Left forelimb (tissue), 1 donor: ENCODE results near the gene TTC39A.
"Not testable (repeated sequence)": the region's sequence is repeated elsewhere in the genome, so short reads cannot be mapped to it uniquely, and the experiment has no call there.

Experiments
- DNase-seq: peaks from one replicate; pipeline ENCODE4 v3.0.0-alpha.2; 2018; ENCODE audit warnings: low spot score

TTC39A gene

GRCh38 chr1:51266181-51266580 is 64.2 kb downstream of the TTC39A start:
- DNase-seq, result no peak

GRCh38 chr1:51265618-51266017 is 64.7 kb downstream of the TTC39A start:
- DNase-seq, result no peak

DNA sequence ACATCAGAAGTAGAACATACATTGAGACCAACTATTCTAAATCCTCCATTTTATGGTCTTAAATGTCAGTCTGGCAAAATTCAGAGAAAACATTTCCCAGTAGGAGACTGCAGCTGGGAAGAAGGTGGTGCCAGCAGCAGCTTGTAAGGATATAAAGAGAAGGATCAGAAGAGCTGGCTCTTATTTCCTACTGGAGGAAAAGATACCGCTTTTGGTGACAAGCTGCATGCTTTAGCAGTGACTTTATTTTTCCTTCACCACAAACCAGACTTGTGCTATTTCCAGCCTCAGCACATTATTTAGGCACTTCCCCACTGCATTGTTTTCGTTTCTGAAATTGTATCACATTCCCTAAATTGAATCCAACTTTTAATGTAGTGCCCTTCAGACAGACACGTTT is 65.9 kb downstream of the TTC39A start:
- no peak for DNase-seq

DNA sequence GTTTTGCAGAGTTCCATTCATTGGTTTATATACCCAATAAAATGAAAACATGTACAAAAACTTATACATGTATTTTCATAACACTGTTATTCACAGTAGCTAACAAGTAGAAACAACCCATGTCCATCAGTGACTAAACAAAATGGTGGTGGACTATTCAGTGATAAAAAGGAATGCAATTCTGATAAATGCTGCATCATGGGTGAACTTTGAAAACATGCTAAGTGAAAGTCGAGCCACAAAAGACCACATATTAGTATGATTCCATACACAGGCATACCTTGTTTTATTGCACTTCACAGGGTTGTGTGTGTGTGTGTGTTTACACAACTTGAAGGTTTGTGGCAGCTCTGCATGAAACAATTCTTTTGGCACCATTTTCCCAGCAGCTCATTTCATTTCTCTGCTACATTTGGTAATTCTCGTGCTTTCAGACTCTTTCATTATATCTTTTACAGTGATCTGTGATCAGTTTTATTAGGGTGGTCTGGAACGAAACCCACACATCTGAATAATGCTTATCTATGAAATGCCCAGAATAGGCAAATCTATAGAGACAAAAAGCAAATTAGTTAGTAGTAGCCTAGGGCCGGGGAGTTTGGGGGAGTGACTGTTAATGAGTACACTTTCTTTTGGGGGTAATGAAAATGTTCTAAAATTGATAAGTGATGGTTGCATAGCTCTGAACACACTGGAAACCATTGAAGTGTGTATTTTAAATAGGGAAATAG is 67.0 kb downstream of the TTC39A start:
- no peak for DNase-seq

- DNase-seq, result no peak
Measured at GRCh38 chr1:51255331-51255730, 75.0 kb downstream of the TTC39A start.

- DNase-seq, result no peak
Measured at GRCh38 chr1:51253691-51254090, 76.7 kb downstream of the TTC39A start.

- no peak for DNase-seq
Measured at GRCh38 chr1:51252366-51252765, 78.0 kb downstream of the TTC39A start.

- DNase-seq, result not testable (repeated sequence)
Measured at GRCh38 chr1:51251165-51251564, 79.2 kb downstream of the TTC39A start.

DNA sequence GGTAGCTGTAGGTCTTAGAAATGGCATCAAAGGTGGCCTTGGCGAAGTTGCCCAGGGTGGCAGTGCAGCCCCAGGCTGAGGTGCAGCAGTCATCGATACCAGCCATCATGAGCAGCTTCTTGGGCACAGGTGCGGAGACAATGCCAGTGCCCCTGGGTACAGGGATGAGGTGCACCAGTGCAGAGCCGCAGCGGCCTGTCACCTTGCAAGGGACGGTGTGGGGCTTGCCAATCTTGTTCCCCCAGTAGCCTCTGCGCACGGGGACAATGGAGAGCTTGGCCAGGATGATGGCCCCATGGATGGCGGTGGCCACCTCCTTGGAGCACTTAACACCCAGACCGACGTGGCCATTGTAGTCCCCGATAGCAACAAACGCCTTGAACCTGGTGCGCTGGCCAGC is 79.6 kb downstream of the TTC39A start:
- DNase-seq, result not testable (repeated sequence)

- no peak for DNase-seq
Measured at GRCh38 chr1:51249445-51249844, 80.9 kb downstream of the TTC39A start.

GRCh38 chr1:51247499-51247898 is 82.9 kb downstream of the TTC39A start:
- no peak for DNase-seq

DNA sequence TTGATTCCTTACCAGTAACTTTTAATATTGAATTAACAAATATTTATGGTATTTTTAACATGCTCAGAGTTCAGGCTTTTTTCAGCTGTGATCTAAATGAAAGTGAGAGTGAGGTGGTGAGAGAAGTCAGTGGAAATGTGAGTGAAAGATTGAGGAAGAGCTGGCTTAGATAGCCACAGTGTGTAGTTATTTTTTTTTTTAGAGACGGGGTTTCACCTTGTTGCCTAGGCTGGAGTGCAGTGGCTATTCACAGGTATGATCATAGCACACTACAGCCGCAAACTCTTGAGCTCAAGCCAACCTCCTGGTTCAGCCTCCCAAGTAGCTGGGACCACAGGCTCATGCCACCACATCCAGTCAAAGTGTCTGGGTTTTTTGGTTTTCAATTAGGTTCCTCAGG is 83.3 kb downstream of the TTC39A start:
- DNase-seq, result no peak

DNA sequence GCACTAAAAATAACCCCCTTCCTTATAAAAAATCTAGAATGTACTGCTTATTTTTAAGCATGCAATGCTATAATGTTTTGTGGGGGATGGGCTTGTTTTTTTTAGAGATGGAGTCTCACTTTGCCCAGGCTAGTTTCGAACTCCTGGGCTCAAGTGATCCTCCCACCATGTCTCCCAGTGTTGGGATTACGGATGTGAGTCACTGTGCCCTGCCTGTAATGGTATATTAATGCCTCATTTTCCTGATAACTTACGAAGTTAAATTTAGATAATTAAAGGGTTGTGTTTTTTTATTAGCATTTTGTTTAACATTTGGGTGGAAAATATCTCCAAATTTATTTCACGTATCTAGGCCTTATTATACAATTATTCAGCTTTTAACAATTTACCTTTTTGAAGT is 87.8 kb downstream of the TTC39A start:
- DNase-seq, result no peak

DNA sequence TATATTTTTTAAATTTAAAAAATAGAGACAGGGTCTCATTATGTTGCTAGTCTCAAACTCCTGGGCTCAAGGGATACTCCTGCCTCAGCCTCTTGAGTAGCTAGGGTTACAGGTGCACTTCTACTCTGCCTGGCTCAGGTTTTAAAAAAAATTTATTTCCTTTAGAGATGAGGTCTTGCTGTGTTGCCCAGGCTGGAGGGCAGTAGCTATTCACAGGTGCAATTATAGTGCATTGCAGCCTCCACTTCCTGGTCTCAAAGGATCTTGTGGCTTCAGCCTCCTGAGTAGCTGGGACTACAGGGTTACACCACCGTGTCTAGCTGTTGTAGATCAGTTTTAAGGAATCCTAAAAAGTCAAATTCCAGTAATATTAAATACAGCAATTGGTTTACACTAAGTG is 89.2 kb downstream of the TTC39A start:
- DNase-seq, result no peak

GRCh38 chr1:51240084-51240483 is 90.3 kb downstream of the TTC39A start:
- DNase-seq, result no peak

- no peak for DNase-seq
Measured at GRCh38 chr1:51238034-51238403, 92.3 kb downstream of the TTC39A start.

GRCh38 chr1:51237351-51238033 is 92.9 kb downstream of the TTC39A start:
- DNase-seq, result no peak
